Activated naive CD8-positive, alpha-beta T cell treated with anti-CD3 and anti-CD28 coated beads, Interleukin-2, amount 50 U/mL, for 24 hours (primary cell): Measurements from ENCODE around the gene PPFIA1.
A peak's percentile ranks its signal among the peaks of the same experiment; 100 is the strongest.
"Not testable (repeated sequence)": the region's sequence is repeated elsewhere in the genome, so short reads cannot be mapped to it uniquely, and the experiment has no call there.

ENCODE experiments used
- ATAC-seq: fragments of 150-1000 bp; cut with Tn5 transposase; one replicate; pipeline ENCODE4 v1.10.0; 2021
- DNase-seq: peaks from one replicate; pipeline ENCODE4 v3.0.0; 2021
- H3K27ac Mint-ChIP-seq: one replicate; pipeline ENCODE4 v1.8.0; 2021; ENCODE audit warnings: mild to moderate bottlenecking, mixed read lengths
- H3K27me3 Mint-ChIP-seq: one replicate; pipeline ENCODE4 v1.8.0; 2021; ENCODE audit warnings: mixed read lengths
- H3K36me3 Mint-ChIP-seq: one replicate; pipeline ENCODE4 v1.8.0; 2021; ENCODE audit warnings: low read depth, mixed read lengths
- H3K4me1 Mint-ChIP-seq: one replicate; pipeline ENCODE4 v1.8.0; 2021; ENCODE audit warnings: mixed read lengths
- H3K4me3 Mint-ChIP-seq: one replicate; pipeline ENCODE4 v1.8.0; 2021; ENCODE audit warnings: mild to moderate bottlenecking, moderate library complexity, mixed read lengths
- H3K9me3 Mint-ChIP-seq: one replicate; pipeline ENCODE4 v1.8.0; 2021; ENCODE audit warnings: mixed read lengths

The PPFIA1 gene

DNA sequence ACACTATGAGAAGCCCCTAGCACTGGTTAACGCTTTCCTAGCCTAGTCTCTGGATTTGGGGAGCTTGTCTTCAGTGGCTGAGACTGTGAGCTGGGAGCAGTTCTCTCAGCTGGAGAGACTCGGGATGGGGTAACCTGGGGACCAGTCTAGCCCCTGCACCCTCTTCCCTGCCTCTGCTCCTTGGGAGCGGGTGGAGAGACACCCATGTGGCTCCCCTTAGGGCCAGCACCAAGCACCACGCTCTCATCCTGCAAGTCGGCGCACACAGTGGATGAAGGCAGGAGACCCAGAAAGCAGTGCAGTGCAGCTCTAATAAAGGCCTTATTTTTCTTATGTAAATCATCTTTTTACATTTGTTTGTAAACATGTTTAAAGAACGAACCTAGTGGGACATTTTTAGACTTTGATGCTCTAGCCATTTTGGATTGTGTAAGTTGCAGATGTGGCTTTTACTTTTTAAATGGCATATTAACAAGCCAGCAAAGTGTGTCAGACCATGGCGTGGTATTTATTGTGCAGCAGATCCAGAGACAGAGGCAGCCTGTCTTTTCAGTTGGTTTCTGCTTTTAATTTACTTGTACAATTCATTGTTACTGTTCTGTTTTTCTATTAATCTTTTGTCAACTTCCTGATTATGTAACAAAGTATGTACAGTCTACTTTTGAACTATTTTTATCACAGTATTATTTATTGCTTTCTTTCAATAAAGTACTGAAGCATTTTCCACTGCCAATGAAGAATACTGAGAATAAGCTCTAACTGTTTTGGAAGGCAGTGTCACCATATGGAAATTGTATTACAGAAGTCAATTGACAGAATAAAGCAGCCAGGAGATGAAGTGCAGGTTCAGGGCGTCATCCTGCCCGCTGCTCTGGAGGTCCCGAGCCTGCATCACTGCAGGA lies 113.4 kb downstream of the PPFIA1 start:
- Mint-ChIP-seq H3K36me3 (peaks cover 13% of the 10 kb centered on the region), H3K27me3 (peaks cover 3% of the 10 kb centered on the region), H3K4me1 (peaks cover 2% of the 10 kb centered on the region), H3K9me3 (no peaks in the 10 kb centered on the region), H3K4me3 (no peak overlapping the region), H3K27ac (no peak overlapping the region)
- DNase-seq: no peak
- ATAC-seq: no peak

- no peak for ATAC-seq
- no peak overlapping the region for H3K4me3 Mint-ChIP-seq
- no peaks in the 10 kb centered on the region for H3K9me3 Mint-ChIP-seq
- DNase-seq: no peak
- peaks cover 2% of the 10 kb centered on the region for H3K4me1 Mint-ChIP-seq
- H3K27ac Mint-ChIP-seq: no peak overlapping the region
- H3K36me3 Mint-ChIP-seq: peaks cover 12% of the 10 kb centered on the region
- H3K27me3 Mint-ChIP-seq: peaks cover 9% of the 10 kb centered on the region
Measured at GRCh38 chr11:70384566-70385152, 114.2 kb downstream of the PPFIA1 start.

- no peak for ATAC-seq
- no peak for DNase-seq
- no peak overlapping the region for H3K27ac Mint-ChIP-seq
- H3K4me3 Mint-ChIP-seq: no peak overlapping the region
- H3K4me1 Mint-ChIP-seq: no peaks in the 10 kb centered on the region
- no peaks in the 10 kb centered on the region for H3K9me3 Mint-ChIP-seq
- H3K36me3 Mint-ChIP-seq: peaks cover 15% of the 10 kb centered on the region
- H3K27me3 Mint-ChIP-seq: peaks cover 16% of the 10 kb centered on the region
Measured at GRCh38 chr11:70387564-70387963, 117.1 kb downstream of the PPFIA1 start.

DNA sequence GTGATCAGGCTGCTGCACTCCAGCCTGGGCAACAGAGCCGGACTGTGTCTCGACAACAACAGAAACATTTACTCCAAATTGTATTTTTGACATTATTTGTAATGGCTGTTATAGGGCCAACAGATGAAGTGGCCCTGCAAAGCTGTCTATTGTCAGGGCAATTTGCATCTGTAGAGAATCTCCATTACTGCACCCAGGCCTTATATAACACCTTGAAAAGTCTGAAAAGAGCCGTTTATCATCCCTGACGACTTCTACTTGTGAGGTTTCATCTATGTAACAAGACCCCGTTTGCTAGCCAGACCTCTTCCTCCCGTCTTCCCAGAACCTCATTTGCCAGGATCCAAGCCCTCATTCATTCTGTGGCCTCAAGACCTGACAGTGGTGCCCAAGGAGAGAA lies 118.7 kb downstream of the PPFIA1 start:
- H3K4me1 Mint-ChIP-seq: no peaks in the 10 kb centered on the region
- peaks cover 20% of the 10 kb centered on the region for H3K36me3 Mint-ChIP-seq
- no peak overlapping the region for H3K27ac Mint-ChIP-seq
- no peak for DNase-seq
- peaks cover 28% of the 10 kb centered on the region for H3K27me3 Mint-ChIP-seq
- no peak overlapping the region for H3K4me3 Mint-ChIP-seq
- no peaks in the 10 kb centered on the region for H3K9me3 Mint-ChIP-seq
- no peak for ATAC-seq

DNA sequence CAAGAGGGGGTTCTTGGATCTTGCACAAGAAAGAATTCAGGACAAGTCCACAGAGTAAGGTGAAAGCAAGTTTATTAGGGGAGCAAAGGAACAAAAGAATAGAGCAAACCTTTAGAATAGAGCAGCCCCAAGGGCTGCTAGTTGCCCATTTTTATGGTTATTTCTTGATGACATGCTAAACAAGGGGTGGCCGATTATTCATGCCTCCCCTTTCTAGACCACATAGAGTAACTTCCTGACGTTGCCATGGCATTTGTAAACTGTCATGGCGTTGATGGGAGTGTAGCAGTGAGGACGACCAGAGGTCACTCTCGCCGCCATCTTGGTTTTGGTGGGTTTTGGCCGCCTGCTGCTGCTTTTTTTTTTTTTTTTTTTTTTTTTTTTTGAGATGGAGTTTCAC lies 120.4 kb downstream of the PPFIA1 start:
- DNase-seq, H3K9me3 Mint-ChIP-seq, H3K27ac Mint-ChIP-seq, H3K4me1 Mint-ChIP-seq, ATAC-seq, H3K4me3 Mint-ChIP-seq: not testable (repeated sequence)
- Mint-ChIP-seq H3K27me3 (peaks cover 38% of the 10 kb centered on the region), H3K36me3 (peaks cover 14% of the 10 kb centered on the region)

- DNase-seq: no peak
- Mint-ChIP-seq H3K27ac (no peak overlapping the region), H3K27me3 (peaks cover 50% of the 10 kb centered on the region), H3K36me3 (peaks cover 21% of the 10 kb centered on the region), H3K4me3 (no peak overlapping the region), H3K9me3 (no peaks in the 10 kb centered on the region), H3K4me1 (peaks cover 18% of the 10 kb centered on the region)
- no peak for ATAC-seq
Measured at GRCh38 chr11:70394211-70394950, 123.9 kb downstream of the PPFIA1 start.

- Mint-ChIP-seq H3K9me3 (no peaks in the 10 kb centered on the region), H3K36me3 (peaks cover 18% of the 10 kb centered on the region), H3K27me3 (peaks cover 59% of the 10 kb centered on the region), H3K4me1 (peaks cover 48% of the 10 kb centered on the region), H3K4me3 (peak overlapping the region; percentile 84), H3K27ac (peak overlapping the region; percentile 91)
- ATAC-seq (peak; percentile 8), DNase-seq (peak; percentile 12)
Measured at GRCh38 chr11:70397336-70397982, 127.0 kb downstream of the PPFIA1 start.

DNA sequence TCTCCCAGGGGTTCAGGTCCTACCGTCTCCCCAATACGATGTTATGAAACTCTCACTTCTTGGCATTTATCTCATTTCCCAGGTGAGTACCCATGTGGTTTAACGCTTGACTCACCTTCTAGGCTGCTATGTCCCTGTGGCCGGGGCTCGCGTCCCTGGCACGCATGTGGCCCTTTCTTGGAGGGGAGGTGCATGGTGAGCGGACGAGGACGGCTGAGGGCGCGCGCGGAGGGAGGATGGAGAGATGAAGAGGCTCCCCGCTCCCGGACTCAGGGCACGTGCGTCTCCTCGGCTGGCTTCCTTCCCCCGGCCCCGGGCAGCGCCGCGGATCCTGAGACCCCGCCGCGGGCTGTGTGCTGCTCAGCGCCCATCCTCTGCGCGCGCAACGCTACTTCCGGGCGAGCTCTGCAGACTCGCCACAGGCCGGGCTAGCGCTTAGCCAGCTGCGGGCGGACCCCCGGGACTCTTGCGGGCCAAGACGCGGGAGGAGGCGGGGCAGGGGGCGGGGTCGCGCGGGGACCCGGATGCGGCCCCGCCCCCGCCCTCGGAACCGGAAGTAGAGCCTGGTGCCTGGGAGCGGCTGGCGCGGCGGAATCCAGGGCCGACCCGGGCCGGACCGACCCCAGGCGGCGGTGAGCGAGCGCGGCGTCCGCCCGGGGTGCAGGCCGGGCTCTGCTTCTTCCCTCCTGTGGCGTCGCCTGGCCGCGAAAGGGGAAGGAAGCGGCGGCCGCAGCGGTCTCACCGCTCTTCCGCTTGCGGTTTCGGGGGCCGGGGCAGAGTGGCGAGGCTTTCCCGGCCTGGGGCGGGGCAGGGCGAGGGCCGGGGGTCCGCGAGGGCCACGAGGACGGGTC lies 127.7 kb downstream of the PPFIA1 start, which contains the start of gene CTTN:
Gene CTTN (plus strand): TSS at position 547 of the 851 bp plus-strand sequence. CDS start 8,769 bp downstream, outside the sequence.
- peaks cover 61% of the 10 kb centered on the region for H3K27me3 Mint-ChIP-seq
- peak; percentile 78 for DNase-seq

GRCh38 chr11:70398834-70399680 lies 128.6 kb downstream of the PPFIA1 start:
- Mint-ChIP-seq H3K27me3 (peaks cover 54% of the 10 kb centered on the region), H3K4me3 (peak overlapping the region; percentile 69), H3K9me3 (no peaks in the 10 kb centered on the region), H3K27ac (peak overlapping the region; percentile 60), H3K4me1 (peaks cover 58% of the 10 kb centered on the region), H3K36me3 (peaks cover 12% of the 10 kb centered on the region)
- ATAC-seq: no peak
- DNase-seq: peak; percentile 28

More for the DNA sequence above, 127.7 kb downstream of the PPFIA1 start, which contains the start of gene CTTN:
- peaks cover 18% of the 10 kb centered on the region for H3K36me3 Mint-ChIP-seq
- peak; percentile 58 for ATAC-seq
- H3K4me3 Mint-ChIP-seq: peak within 1 kb of the TSS; percentile 84
- peaks cover 55% of the 10 kb centered on the region for H3K4me1 Mint-ChIP-seq
- no peaks in the 10 kb centered on the region for H3K9me3 Mint-ChIP-seq
- peak within 1 kb of the TSS; percentile 91 for H3K27ac Mint-ChIP-seq

DNA sequence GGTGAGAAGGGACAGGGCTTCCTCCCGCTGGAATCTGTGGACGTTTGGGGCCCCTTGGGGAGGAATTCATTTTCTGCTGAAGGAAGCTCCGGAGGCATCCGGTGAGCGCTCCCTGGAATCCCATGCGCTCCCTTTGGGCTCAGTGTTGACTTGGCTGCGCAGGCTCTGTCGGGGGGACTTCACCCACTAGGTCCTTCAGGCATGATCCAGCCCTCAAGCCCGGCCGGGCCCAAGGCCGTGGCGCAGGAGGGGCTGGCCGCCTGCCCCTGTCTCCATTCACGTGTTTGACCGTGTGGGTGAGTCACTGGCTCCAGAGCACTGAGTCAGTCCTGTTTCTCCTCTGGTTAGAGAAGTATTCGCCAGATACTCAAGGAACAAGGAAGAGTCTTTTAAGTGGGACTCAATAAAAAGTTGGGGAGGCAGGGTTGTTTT lies 129.2 kb downstream of the PPFIA1 start:
- peak; percentile 22 for DNase-seq
- peak overlapping the region; percentile 69 for H3K4me3 Mint-ChIP-seq

GRCh38 chr11:70400643-70401042 lies 130.2 kb downstream of the PPFIA1 start:
- Mint-ChIP-seq H3K9me3 (no peaks in the 10 kb centered on the region), H3K4me3 (peak overlapping the region; percentile 26), H3K27me3 (peaks cover 45% of the 10 kb centered on the region)

More for the DNA sequence above, 129.2 kb downstream of the PPFIA1 start:
- no peak for ATAC-seq
- Mint-ChIP-seq H3K27me3 (peaks cover 50% of the 10 kb centered on the region), H3K27ac (peak overlapping the region; percentile 60), H3K9me3 (no peaks in the 10 kb centered on the region), H3K4me1 (peaks cover 58% of the 10 kb centered on the region), H3K36me3 (peaks cover 12% of the 10 kb centered on the region)

DNA sequence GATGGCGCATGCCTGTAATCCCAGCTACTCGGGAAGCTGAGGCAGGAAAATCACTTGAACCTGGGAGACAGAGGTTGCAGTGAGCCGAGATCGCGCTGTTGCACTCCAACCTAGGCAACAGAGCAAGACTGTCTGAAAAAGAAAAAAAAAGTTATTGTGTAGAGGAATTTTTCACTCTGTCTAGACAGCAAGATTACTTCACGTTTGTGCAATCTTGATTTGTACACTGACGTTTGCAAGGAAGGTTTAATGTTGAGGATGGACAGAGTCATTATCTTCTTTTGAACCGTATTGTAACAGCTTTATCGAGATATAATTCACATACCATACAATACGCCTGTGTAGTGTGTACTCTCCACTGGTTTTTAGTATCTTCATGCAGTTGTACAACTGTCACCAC lies 131.5 kb downstream of the PPFIA1 start:
- H3K27me3 Mint-ChIP-seq: peaks cover 38% of the 10 kb centered on the region
- no peak overlapping the region for H3K4me3 Mint-ChIP-seq

More at GRCh38 chr11:70400643-70401042, 130.2 kb downstream of the PPFIA1 start:
- peaks cover 12% of the 10 kb centered on the region for H3K36me3 Mint-ChIP-seq
- H3K4me1 Mint-ChIP-seq: peaks cover 58% of the 10 kb centered on the region
- ATAC-seq: no peak
- peak; percentile 34 for DNase-seq
- peak overlapping the region; percentile 49 for H3K27ac Mint-ChIP-seq

More for the DNA sequence above, 131.5 kb downstream of the PPFIA1 start:
- DNase-seq (no peak), ATAC-seq (no peak)
- peak overlapping the region; percentile 70 for H3K27ac Mint-ChIP-seq
- no peaks in the 10 kb centered on the region for H3K9me3 Mint-ChIP-seq
- H3K36me3 Mint-ChIP-seq: peaks cover 12% of the 10 kb centered on the region
- H3K4me1 Mint-ChIP-seq: peaks cover 55% of the 10 kb centered on the region
